NCI-H345 (cell line): ENCODE data around the gene ADARB2.
"Not testable (repeated sequence)": the region's sequence is repeated elsewhere in the genome, so short reads cannot be mapped to it uniquely, and the experiment has no call there.

Source experiments
- DNase-seq: peaks from one replicate; lab custom pipeline; 2025; lab: John Stamatoyannopoulos, UW

The ADARB2 gene

DNA sequence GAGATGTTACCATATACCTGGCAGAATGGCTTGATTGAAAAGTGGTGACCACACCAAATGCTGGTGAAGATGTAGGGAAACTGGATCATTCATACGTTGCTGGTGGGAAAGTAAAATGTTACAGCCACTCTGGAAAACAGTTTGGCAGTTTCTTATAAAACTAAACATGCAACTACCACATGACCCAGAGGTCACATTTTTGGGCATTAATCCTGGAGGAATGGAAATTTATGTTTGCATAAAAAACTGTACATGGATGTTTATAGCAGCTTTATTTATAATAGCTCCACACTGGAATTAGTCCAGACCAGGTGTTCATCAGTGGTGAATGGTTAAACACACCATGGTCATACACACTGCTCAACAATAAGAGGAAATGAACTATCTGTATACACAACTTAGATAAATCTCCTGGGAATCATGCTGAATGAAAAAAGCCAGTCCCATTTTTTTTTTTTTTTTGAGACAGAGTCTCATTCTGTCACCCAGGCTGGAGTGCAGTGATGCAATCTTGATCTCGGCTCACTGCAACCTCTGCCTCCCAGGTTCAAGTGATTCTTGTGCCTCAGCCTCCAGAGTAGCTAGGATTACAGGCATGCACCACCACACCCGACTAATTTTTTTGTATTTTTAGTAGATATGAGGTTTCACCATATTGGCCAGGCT is 309.7 kb downstream of the ADARB2 start:
- peak; percentile 12 for DNase-seq

DNA sequence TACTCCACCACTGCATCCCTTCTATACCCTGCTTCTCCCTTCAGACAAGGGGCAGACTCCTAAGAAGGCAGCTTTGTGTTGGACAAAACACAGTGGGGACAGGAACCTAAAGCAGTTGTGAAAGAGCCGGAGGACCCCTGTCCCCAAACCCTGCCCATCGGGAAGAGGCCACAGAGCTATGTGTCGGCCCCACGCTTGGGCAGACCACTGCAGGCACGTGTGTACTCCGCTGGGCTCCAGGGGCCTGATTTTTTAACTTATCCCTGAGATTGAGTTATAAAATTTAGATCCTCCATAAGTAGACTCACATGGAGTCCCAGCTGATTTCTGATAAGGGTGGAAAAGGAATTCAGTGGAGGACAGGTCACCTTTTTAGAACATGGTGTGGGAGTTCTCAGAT is 310.5 kb downstream of the ADARB2 start:
- no peak for DNase-seq

DNA sequence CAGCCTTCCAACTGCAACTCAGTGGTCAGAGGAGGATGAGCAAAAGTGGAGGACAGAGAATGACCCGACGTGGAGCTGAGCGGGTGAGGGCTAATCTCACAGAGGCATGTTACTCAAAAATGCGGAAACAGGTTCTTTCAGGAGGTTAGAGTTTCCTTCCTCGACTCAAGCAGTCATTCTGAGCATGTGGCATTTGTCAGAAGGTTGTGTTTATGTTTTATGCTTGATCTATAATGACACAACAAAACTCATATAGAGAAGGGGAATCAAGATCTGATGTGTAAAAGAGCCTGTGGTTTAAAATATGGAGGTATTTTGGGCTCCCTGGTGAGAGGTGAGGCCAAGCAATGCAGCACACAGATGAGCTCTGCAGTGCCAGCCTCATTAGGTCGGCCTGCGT is 311.4 kb downstream of the ADARB2 start:
- no peak for DNase-seq

DNA sequence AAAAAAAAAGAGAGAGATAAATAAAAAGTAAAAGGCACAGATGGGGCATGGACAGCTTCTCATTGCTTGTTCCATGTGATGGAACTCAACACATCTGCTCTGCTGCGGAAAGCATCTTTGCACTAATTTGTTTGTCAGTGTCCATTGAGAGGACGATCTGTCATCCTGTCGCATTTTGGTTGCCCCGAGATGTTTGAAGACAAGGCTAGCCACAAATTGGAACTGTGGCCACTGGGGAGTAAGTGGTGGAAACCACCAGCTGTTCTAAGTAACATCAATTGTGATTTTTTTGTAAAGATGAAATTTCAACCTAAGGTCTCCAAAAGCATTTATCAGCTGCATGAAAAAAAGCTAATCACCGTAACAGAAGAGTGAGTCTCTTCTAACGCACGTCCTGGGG is 312.7 kb downstream of the ADARB2 start:
- no peak for DNase-seq

DNA sequence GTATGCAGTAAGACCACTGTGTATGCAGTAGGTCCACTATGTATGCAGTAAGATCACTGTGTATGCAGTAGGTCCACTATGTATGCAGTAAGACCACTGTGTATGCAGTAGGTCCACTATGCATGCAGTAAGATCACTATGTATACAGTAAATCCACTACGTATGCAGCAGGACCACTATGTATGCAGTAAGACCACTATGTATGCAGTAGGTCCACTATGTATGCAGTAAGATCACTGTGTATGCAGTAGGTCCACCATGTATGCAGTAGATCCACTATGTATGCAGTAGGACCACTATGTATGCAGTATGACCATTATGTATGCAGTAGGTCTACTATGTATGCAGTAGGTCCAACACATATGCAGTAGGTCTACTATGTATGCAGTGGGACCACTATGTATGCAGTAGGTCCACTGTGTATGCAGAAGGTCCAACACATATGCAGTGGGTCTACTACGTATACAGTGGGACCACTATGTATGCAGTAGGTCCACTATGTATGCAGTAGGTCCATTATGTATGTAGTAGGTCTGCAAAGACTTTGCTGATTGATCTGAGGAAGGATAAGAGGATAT is 313.6 kb downstream of the ADARB2 start:
- no peak for DNase-seq

DNA sequence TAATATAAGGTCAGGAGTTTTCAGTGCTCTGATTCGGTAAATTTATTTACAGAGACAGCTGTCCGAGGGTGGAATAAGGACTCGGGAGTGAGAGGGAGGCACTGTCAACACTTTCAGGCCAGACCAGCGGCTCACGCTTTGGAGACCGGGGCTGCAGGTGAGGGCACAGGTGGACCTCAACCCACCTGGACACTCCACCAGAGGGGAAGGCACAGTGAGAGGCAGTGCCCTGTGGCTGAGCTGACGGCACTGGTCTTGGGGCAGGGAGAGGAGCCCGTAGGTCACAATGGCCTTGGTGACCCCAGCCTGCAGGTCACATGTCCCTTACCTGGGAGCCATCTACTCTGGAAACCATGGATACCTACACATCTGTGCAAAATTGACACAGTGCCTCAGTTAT is 315.1 kb downstream of the ADARB2 start:
- DNase-seq, result no peak

DNA sequence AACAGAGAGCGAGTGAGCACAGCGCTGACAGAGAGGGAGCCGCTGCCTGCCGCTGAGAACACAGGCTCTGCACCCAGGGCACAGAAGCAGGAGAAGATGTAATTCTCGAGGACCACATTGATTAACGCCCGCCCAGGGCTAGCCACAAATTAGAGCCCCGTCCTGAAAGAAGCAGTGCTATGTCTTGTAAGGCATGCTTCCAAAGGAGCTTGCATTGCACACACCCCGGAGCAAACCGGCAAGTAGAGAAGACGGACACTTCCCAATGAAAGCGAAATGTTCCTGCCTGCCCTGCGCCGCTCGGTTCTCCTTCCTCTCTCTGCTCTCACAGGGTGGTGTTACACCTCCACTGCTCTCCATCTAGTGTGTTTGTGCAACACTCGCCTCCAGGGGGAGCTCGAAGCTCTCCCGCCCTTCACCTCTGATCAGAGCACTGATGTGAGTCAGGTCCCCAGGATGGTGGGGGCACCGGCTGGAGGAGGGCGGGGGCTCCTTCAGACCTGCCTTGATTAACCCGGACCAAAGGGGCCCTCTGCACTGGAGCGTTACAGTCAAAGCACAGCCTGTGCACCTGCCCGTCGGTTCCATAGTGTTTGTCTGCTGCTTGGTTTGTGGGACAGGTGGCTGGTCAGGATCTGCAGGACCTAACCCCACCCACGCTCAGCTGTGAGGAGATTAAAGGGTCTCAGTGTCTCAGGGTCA is 316.5 kb downstream of the ADARB2 start:
- DNase-seq, result peak; percentile 84

DNA sequence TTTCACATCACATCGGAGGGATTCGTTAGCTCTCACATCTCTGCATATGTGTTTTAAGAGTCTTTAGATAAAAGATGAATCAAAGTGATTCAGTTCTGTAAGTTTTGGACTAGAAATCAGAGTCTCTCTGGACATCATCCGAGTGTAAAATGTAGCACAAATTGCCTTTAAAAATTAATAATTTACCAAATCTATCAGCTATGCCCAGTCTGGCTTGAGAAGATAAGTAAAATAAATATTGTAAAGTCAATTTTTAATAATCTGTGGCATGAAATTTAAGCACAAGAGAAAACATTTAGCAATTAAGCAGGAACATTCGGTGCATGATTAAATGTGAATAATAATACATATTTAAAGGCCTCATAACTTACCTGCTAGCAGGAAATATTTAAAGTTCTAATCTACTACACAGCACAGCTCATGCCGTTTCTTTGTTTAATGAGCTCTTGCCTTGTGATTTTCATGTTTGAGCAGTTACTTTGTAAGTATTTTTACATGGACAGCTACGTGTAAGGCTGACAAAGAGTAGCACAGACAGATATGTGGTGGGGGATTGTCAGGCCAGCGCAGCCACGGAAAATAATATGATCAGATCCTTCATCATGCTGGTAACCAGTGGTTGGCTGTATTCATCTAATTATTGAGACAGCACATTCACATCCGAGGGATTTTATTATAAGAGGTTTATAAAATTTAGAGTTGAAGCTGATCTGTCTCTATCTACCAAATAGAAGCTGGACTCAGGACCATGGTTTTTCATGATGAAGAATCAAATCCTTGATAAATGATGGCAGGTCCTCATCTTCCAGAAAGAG is 317.3 kb downstream of the ADARB2 start:
- DNase-seq, result no peak

DNA sequence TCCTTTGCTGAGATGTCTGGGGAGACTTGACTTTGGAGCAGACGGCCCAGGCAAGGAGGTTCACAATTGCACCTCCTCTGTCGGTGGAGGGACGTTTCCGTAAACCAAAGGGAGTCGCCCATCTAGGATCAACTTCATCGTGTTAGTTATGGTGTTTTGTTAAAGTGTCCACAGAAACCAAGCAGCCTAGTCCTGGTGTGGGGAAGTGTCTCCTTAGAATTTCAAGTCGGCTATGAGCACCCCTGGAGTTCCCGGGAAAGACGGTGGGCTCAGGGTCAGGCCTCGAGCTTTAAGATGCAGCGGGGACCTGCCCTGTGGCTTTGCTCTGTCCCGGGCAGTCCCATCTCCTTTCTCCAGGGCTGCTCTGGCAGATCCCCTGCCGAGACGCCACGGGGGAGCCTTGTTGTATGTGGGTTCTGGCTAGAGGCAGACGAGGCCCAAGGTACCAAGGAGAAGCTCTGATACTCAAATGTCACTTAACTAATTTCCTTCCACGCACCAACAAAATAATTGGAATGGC is 319.2 kb downstream of the ADARB2 start:
- no peak for DNase-seq

DNA sequence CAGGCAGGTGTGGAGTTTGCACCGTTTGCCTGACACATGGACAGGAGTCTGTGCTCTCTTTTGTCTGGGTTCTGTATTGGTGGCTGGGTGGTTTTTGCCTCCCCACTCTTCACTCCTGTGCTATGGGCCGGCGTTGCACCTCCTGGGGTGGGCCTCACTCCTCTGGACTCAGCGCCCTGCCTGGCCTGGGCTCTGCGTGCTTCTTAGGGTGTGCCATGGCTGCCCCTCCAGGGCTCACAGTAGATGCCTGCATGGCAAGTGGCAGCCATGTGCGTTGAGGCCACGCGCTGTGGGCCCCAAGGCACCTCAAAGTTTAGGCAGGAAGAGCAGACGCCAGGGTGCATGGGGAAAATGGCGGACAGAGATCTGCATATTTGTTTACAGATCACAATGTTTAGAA is 319.8 kb downstream of the ADARB2 start:
- no peak for DNase-seq

DNA sequence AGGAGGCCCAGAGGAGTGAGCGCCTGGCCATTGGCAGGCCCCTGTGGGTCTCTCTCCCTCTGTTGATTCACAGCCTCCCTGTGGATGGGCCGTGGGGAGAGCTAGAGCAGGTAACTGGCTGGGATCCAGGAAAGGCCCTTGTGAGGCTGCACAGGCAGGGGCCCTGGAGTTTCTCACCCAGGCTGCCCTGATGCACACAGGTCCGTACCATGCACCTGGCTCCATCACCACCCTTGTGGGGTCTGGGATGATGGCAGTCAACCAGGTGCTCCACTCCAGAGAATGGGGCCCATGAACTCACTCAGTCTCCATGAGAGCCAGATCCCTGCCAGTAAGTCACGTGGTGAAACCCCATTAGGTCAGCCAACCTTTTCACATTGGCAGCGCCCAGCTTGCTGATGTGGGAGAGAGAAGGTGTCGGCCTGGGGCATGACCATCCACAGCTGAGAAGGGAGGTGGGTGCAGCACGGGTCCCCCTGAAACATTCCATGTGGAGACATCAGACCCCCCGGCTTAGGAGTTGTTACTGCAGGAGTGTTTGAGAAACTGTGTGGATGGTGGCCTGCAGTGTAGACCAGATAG is 320.8 kb downstream of the ADARB2 start:
- DNase-seq, result peak; percentile 4

DNA sequence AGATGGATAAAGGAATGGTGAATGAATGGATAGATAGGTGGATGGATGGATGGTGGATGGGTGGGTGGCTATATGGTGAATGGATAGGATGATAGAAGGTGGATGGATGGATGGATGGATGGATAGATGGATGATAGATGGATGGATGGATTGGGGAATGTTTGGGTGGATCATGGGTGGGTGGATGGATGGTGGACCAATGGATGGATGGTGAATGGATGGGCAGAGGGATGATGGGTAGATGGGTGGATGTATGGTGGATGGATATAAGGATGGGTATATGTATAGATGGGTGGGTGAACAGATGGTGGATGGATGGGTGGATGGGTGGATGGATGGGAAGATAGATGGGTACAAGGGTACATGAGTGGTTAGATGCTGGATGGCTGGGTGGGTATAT is 322.4 kb downstream of the ADARB2 start:
- DNase-seq, result no peak

DNA sequence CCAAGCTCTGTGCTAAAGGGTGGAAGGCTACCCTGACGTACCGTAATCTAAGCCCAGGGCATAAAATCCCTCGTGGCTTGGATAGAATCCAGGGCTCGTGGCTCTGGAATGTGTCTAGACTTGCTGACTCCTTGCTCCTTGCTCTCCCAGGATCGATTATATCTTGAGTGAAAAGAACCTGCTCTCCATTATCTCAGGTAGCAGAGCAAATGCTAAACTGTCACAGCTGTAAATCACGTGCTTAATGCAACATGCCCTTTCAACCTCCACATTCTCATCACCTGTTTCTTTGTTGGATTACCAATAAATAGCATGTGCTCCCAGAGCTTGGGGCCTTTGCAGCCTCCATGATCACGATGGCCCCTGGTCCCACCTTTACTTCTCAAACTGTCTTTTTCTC is 323.0 kb downstream of the ADARB2 start:
- not testable (repeated sequence) for DNase-seq

DNA sequence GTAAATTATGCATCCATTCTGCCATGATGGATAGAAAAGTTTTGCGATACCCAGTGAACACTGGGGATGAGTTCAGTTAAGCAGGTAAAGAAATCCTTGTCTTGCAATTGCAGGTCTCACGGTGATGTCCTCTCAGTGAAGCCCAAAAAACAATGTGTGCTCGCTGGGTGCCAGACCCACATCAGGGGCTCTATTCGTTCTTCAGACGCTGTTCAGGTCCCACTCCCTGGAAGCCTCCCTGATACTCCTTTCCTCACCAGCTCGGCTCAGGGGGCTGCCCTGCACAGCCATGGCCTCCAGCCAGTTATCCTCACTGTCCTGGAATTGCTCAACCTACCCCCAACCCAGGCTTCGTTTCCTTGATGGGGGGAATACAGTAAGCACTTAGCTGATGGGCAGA is 323.5 kb downstream of the ADARB2 start:
- DNase-seq, result no peak

DNA sequence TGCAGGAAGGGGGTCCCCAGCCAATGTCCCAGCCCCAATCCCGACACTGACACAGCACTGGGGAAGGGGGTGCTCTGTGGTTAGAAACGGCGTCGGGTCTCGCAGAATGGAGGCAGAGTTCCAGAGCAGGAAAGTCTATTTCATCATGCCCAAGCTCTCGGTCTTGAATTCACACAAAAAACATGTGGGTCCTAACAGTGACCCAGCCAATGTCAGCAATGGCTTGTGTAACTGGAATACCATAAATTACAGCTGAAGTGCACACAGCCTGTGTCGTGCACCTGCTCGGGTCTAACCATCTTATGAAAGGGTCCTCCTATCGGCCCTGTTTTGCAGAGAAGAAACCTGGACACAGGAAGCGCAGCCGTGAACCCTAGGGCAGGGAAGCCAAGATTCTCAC is 324.1 kb downstream of the ADARB2 start:
- DNase-seq, result no peak

DNA sequence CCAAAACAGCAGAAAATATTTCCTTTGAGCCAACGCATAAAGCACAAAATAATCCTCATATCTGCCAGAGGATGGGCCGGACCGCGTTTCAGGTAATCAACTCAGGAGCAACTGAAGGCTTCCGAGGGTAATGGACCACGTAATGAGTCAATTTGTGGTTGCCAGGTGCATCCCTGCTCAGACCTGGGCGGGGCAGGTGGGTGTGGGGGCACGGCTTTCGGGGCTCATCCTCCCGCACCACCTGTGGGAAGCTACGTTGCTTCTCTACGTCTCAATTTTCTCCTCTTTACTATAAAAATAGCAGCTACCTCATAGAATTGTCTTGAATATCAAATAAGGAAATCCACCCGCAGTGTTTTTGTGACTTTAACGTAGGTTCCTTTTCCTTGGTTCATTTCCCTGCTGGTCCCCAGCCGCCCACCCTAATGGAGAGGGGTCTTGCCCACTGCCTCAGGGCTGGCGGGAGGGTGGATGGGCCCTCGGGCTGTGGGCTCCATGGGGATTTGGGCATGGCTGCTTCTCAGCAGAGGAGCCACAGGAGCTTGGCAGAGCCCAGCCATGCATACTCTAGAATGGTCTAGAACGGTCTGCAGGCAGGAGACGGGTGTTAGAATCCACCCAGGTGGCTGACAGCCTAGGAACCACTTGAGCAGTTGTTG is 324.7 kb downstream of the ADARB2 start:
- peak; percentile 3 for DNase-seq

DNA sequence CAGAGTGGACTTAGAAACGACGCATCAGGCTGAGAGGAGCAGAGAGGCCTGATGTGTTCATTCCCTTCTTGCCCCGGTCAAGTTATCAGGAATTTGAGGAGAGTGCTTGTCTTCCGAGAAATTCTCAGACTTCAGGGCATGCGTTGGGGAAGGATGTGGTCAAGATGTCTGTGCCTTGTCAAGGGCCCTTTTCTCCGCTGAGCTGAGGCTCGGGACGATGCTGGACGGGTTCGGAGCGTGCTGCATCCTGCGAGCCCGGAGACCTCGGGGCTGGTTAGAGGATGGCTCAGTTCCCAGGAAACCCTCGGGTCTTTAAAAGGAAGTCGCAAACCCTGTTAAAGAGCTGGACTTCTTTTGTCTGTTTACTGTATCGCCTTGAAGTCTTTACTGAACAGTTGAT is 325.4 kb downstream of the ADARB2 start:
- DNase-seq, result no peak

DNA sequence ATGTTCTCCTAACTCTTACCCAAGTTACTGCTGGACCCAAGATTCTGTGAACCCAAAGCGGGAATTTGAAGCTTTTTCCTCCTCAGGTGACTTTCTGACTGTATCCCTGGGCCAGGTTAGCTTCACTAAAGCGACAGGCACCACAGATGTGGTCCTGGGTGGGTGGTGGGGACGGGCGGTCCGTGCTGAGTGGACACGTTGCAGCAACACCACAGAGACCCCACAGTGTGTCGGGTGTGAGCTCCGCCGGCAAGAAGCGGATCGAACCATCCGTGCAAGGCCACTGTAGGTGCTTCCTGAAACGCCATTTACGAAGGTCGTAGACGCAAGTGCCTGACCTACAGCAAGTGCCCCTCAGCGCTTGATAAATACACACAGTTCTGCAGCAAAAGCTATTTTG is 325.9 kb downstream of the ADARB2 start:
- no peak for DNase-seq

DNA sequence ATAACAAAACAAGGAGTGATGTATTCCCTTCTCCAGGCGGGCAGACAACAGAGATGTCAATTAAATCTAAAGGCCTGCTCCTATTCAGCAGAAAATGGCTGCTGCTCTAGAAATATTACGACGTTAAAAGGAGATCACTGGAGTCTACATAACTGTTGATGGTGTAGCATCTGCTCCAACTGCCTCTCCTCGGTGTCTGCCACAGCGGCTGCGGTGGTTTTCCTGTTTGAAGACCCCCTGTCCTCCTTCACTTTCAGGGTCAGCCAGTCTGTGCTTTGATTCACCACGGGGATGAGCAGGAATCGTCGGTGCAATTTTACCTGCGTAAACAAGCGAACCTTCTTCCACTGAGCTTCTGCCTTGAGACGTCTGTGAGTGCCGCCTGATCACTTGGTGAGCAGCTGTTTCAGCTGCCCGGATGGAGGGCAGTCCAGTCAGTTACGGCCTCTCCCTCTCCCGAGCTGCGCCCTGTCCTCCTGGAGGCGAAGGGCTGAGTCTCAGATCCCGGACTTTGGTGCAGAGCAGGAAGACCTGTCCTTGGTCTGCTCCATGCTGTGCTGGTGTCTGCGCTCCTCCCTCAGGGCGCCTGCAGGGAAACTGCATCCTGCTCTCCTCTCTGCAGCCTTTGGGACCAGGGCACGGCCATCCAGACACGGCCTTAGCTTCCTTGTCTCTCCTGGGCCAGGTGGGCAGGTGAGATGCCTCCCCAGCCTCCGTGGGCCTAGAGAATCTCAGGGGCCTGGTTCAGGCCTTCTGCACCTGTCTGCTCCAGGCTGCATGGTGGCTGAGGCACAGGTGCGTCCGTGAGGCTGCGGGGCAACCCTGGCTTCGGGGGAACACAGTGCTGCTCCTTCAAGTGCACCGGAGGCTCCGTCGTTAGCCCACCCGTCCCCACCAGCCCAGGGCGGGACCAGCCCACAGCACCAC is 326.6 kb downstream of the ADARB2 start:
- DNase-seq, result no peak

DNA sequence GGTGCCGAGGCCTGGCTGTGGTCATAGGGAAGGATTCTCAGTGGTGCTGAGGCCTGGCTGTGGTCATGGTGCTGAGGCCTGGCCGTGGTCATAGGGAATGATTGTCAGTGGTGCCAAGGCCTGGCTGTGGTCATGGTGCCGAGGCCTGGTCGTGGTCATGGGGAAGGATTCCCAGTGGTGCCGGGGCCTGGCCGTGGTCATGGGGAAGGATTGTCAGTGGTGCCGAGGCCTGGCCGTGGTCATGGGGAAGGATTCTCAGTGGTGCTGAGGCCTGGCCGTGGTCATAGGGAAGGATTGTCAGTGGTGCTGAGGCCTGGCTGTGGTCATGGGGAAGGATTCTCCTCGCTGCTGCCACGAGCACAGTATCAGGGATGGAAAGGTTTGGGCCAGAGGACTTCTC is 327.3 kb downstream of the ADARB2 start:
- no peak for DNase-seq

DNA sequence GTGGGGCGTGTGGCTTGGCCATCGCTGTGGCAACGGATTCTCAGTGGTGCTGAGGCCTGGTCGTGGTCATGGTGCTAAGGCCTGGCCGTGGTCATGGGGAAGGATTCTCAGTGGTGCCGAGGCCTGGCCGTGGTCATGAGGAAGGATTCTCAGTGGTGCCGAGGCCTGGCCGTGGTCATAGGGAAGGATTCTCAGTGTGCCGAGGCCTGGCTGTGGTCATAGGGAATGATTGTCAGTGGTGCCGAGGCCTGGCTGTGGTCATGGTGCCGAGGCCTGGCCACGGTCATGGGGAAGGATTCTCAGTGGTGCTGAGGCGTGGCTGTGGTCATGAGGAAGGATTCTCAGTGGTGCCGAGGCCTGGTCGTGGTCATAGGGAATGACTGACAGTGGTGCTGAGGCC is 327.9 kb downstream of the ADARB2 start:
- no peak for DNase-seq
